Stomach (tissue), 4 donors: ENCODE data around the gene UNC5B.

ENCODE experiments used
- POLR2A ChIP-seq, 4 donors: fragments of 450-650 bp; IDR thresholded peaks; one replicate each; pipeline ENCODE4 v1.6.1; 2016; ENCODE audit warnings: antibody characterized with exemption in 4 of 4, control low read depth in 2 of 4, mild to moderate bottlenecking in 1 of 4, moderate library complexity in 1 of 4
- POLR2AphosphoS5 ChIP-seq, 3 donors: sonication (generic); formaldehyde crosslinking; IDR thresholded peaks; one replicate each; pipeline ENCODE4 v1.6.1; 2016; ENCODE audit warnings: antibody characterized with exemption in 3 of 3
- TF ChIP-seq, protein P1 (sequence below), 7 experiments: fragments of 450-650 bp in 4 of 7; fragments of 200-600 bp in 3 of 7; sonication (generic) in 3 of 7; IDR thresholded peaks; one replicate each; pipeline ENCODE4 v1.5.1; 2016 to 2019; ENCODE audit warnings: antibody characterized with exemption in 7 of 7, control low read depth in 2 of 7, mild to moderate bottlenecking in 1 of 7

DNA sequence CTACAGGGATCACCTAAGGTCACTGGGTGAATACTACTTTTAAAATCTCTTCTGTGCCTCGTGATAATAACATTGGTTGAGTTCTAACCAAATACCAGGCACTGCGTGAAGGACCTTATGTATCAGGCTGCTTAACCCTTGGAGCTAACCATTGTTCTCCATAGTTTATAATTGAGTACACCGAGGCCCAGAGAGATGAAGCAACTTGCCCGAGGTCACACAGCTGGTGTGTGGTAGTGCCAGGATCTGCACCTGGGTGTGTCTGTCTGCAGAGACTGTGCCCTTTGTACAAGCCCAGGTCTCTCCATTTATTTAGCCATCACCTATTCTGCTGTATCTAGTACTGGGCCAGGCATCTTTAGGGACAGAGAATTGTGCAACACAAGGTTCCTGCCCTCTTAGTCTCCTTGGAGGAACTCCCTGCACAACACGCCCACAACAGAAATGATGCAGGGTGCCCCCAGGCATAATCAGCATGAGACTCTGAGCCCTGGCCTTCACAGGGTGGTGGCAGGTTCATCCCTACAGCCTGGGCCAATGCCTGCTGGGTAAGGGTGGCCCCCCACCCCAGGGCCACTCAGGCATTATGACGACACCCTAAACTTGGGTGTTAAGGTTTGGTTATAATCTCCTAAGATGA, 31.5 kb downstream of the UNC5B start:
- TF ChIP-seq, protein P1, sequence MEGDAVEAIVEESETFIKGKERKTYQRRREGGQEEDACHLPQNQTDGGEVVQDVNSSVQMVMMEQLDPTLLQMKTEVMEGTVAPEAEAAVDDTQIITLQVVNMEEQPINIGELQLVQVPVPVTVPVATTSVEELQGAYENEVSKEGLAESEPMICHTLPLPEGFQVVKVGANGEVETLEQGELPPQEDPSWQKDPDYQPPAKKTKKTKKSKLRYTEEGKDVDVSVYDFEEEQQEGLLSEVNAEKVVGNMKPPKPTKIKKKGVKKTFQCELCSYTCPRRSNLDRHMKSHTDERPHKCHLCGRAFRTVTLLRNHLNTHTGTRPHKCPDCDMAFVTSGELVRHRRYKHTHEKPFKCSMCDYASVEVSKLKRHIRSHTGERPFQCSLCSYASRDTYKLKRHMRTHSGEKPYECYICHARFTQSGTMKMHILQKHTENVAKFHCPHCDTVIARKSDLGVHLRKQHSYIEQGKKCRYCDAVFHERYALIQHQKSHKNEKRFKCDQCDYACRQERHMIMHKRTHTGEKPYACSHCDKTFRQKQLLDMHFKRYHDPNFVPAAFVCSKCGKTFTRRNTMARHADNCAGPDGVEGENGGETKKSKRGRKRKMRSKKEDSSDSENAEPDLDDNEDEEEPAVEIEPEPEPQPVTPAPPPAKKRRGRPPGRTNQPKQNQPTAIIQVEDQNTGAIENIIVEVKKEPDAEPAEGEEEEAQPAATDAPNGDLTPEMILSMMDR (IDR thresholded peaks at IDR 0.05), result no peak
- TF ChIP-seq POLR2A (IDR thresholded peaks at IDR 0.05) (no peak), POLR2AphosphoS5 (IDR thresholded peaks at IDR 0.05) (no peak)
